Glutamatergic neuron (in vitro differentiated cells): ENCODE measurements around the gene RNASEH2B. TPM values are rescaled to one million over a fixed set of nuclear protein-coding genes. Genes with fewer than 3 reads are reported as not detected.

ENCODE experiments used
- DNase-seq: peaks from one replicate; pipeline ENCODE4 v3.0.0; 2022
- H3K27ac Mint-ChIP-seq: one replicate; pipeline ENCODE4 v1.8.0; 2020; ENCODE audit warnings: mild to moderate bottlenecking, mixed read lengths, inconsistent platforms; ENCODE audit not compliant: unreplicated experiment
- H3K27me3 Mint-ChIP-seq: one replicate; pipeline ENCODE4 v1.8.0; 2020; ENCODE audit warnings: mild to moderate bottlenecking, moderate library complexity, mixed read lengths, inconsistent platforms; ENCODE audit not compliant: unreplicated experiment
- H3K36me3 Mint-ChIP-seq: one replicate; pipeline ENCODE4 v1.8.0; 2020; ENCODE audit warnings: mild to moderate bottlenecking, mixed read lengths, inconsistent platforms; ENCODE audit not compliant: unreplicated experiment
- H3K4me1 Mint-ChIP-seq: one replicate; pipeline ENCODE4 v1.8.0; 2020; ENCODE audit warnings: mild to moderate bottlenecking, low read depth, mixed read lengths, inconsistent platforms; ENCODE audit not compliant: unreplicated experiment
- H3K4me3 Mint-ChIP-seq: one replicate; pipeline ENCODE4 v1.8.0; 2020; ENCODE audit warnings: mild to moderate bottlenecking, mixed read lengths, inconsistent platforms; ENCODE audit not compliant: unreplicated experiment
- H3K9me3 Mint-ChIP-seq: one replicate; pipeline ENCODE4 v1.8.0; 2020; ENCODE audit warnings: mild to moderate bottlenecking, moderate library complexity, mixed read lengths, inconsistent platforms; ENCODE audit not compliant: unreplicated experiment
- total RNA-seq: library from RNA; stranded (reverse); fragmentation: NEBNext Ultra II Directional; extraction: Animal tissue kit (Norgen Biotek cat#: 25700); gene quantifications from one replicate; pipeline ENCODE4 v1.2.1, GENCODE V29; 2021; ENCODE audit not compliant: unreplicated experiment
- TF ChIP-seq, protein P1 (sequence below): fragments of 200-600 bp; sonication (generic); IDR thresholded peaks from one replicate; pipeline ENCODE4 v1.5.0; 2021; ENCODE audit not compliant: partially characterized antibody, unreplicated experiment

Gene RNASEH2B
- total RNA-seq, 1 donor from 2014 or later: 10.4 TPM

DNA sequence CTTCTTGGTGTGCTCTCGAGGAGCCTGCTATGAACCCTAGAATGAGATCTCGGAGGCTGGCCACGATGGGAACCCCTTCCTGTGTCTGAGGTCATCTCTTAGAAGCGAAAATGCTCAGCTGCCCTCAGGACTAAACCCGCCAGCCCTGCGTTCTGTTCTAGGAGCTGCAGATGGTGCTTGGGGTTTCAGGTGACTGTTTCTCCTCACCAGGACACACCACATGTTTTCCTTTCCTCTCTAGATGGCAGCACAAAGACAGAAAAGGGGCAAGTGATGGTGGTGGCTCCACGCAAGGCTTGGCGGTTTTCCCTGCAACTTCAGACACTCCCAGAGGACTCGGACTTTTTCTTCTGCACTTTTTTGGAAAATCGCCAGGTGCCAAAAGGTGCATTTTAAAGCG lies 60.1 kb downstream of the RNASEH2B start:
- TF ChIP-seq, protein P1, sequence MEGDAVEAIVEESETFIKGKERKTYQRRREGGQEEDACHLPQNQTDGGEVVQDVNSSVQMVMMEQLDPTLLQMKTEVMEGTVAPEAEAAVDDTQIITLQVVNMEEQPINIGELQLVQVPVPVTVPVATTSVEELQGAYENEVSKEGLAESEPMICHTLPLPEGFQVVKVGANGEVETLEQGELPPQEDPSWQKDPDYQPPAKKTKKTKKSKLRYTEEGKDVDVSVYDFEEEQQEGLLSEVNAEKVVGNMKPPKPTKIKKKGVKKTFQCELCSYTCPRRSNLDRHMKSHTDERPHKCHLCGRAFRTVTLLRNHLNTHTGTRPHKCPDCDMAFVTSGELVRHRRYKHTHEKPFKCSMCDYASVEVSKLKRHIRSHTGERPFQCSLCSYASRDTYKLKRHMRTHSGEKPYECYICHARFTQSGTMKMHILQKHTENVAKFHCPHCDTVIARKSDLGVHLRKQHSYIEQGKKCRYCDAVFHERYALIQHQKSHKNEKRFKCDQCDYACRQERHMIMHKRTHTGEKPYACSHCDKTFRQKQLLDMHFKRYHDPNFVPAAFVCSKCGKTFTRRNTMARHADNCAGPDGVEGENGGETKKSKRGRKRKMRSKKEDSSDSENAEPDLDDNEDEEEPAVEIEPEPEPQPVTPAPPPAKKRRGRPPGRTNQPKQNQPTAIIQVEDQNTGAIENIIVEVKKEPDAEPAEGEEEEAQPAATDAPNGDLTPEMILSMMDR: no peak
- peak; percentile 28 for DNase-seq
- H3K4me1 Mint-ChIP-seq: peaks cover 4% of the 10 kb centered on the region
- H3K4me3 Mint-ChIP-seq: no peak overlapping the region
- H3K27me3 Mint-ChIP-seq: no peaks in the 10 kb centered on the region
- H3K27ac Mint-ChIP-seq: no peak overlapping the region
- H3K9me3 Mint-ChIP-seq: peaks cover 2% of the 10 kb centered on the region
- H3K36me3 Mint-ChIP-seq: no peaks in the 10 kb centered on the region

DNA sequence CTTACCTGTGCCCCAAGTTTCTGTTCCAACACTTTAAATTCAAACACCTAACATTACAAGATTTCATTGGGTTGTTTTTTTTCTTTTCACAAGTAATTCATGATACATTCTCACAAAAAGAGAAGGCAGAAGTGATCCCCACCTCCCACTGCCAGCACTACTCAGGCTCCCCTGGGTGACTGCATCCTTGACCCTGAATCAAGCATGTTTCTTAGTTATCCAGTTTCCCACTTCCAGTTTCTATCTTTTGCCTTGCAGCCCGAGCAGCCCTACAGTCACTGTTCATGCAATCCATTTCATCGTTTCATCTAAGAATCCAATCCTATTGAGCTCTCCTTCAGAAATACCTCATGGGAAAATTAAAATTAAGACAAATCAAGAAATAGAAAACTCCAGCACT lies 61.4 kb downstream of the RNASEH2B start:
- peaks cover 6% of the 10 kb centered on the region for H3K36me3 Mint-ChIP-seq
- no peak overlapping the region for H3K27ac Mint-ChIP-seq
- peaks cover 2% of the 10 kb centered on the region for H3K9me3 Mint-ChIP-seq
- H3K4me1 Mint-ChIP-seq: peaks cover 4% of the 10 kb centered on the region
- no peak for DNase-seq
- no peaks in the 10 kb centered on the region for H3K27me3 Mint-ChIP-seq
- TF ChIP-seq, protein P1: no peak
- H3K4me3 Mint-ChIP-seq: no peak overlapping the region

DNA sequence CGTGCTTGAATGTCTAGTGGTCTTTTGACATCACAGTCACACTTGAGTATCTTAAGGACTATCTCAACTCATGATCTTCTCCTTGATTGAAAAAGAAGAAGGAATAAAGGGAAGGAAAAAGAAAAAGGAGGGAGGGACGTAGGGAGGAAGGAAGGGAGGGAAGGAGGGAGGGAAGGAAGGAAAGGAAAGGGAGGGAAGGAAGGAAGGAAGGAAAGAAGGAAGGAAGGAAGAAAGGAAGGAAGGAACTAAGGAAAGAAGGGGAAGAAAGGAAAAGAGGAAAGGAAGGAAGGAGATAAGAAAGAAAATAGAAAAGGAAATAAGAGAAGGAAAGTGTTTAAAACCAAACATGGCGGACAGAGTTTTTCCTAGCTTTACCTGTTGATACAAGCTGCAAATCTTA lies 64.7 kb downstream of the RNASEH2B start:
- H3K9me3 Mint-ChIP-seq: peaks cover 2% of the 10 kb centered on the region
- no peak overlapping the region for H3K4me3 Mint-ChIP-seq
- H3K4me1 Mint-ChIP-seq: peaks cover 4% of the 10 kb centered on the region
- peaks cover 6% of the 10 kb centered on the region for H3K36me3 Mint-ChIP-seq
- no peak for DNase-seq
- no peaks in the 10 kb centered on the region for H3K27me3 Mint-ChIP-seq
- H3K27ac Mint-ChIP-seq: no peak overlapping the region
- TF ChIP-seq, protein P1: no peak

DNA sequence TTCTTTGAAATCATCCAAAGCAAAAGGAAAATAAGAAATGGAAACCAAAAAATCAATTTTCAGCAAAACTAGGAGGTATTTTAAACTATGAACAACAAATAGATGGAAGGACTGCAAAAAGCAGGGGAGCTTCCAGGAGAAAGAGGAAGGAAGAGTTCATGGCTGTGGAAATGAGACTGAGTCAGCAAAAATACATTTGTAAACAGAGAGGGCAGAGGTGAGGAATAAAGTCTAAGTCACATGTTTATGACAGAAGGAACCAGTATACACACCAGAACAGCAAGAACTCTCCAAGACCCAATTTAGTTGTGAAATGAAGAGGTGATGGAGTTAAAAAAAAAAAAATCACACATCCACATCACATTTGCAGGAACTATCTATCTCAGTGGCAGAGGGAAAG lies 69.6 kb downstream of the RNASEH2B start:
- no peak for DNase-seq
- Mint-ChIP-seq H3K9me3 (no peaks in the 10 kb centered on the region), H3K27me3 (peaks cover 3% of the 10 kb centered on the region), H3K4me1 (peaks cover 3% of the 10 kb centered on the region), H3K4me3 (no peak overlapping the region), H3K36me3 (peaks cover 12% of the 10 kb centered on the region), H3K27ac (no peak overlapping the region)
- TF ChIP-seq, protein P1: no peak

DNA sequence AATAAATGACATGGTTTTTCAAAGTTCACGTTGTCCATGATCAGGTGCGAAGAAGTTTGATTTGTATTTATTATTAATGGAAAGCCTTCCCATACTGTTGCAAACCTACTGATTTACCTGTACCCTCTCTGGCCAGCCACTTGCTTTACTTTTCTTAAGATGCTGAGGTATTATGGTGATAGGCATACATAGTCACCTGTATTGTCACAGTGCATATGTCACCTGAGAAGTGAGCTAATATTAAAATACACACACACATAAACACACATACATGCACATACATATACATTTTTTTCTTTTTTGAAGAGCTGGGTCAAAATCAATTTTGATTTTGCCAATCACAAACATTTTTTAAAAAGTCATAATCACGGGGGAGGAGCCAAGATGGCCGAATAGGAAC lies 72.1 kb downstream of the RNASEH2B start:
- H3K4me1 Mint-ChIP-seq: peaks cover 3% of the 10 kb centered on the region
- TF ChIP-seq, protein P1: no peak
- H3K27ac Mint-ChIP-seq: peak overlapping the region; percentile 88

More for the DNA sequence above, 72.1 kb downstream of the RNASEH2B start:
- peak overlapping the region; percentile 86 for H3K4me3 Mint-ChIP-seq
- peaks cover 3% of the 10 kb centered on the region for H3K27me3 Mint-ChIP-seq
- peaks cover 6% of the 10 kb centered on the region for H3K36me3 Mint-ChIP-seq
- DNase-seq: no peak
- H3K9me3 Mint-ChIP-seq: no peaks in the 10 kb centered on the region
